Suprapubic skin (tissue), 3 donors: ENCODE data around the gene DHX15.

Experiments
- EP300 ChIP-seq: sonication (generic); formaldehyde crosslinking; IDR thresholded peaks from one replicate; pipeline ENCODE4 v1.6.1; 2017; ENCODE audit warnings: antibody characterized with exemption
- POLR2A ChIP-seq, 2 donors: fragments of 450-650 bp; IDR thresholded peaks; one replicate each; pipeline ENCODE4 v1.6.1; 2017; ENCODE audit warnings: antibody characterized with exemption in 2 of 2, mild to moderate bottlenecking in 2 of 2, moderate library complexity in 2 of 2
- TF ChIP-seq, protein P1 (sequence below), 2 donors: fragments of 200-600 bp in 1 of 2; fragments of 450-650 bp in 1 of 2; sonication (generic) in 1 of 2; IDR thresholded peaks; one replicate each; pipeline ENCODE4 v1.5.1; 2016 to 2019; ENCODE audit warnings: antibody characterized with exemption in 2 of 2, mild to moderate bottlenecking in 1 of 2, moderate library complexity in 1 of 2

DNA sequence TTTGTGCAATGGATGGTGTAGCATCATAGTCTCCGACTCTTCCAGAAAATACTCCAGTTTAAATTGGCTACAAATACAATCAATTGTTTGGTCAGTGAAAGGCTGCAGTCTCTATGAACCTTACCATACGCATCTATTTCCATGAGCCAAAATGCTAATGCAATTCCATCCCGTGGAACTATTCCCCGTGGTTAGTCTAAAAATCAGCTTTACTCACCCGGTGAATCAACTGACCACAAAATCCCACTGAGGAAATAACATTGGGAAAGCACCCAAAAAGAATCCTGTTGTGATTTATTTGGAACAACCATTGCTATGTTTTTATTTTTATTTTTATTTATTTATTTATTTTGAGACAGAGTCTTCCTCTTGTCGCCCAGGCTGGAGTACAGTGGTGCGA lies 87.1 kb downstream of the DHX15 start:
- TF ChIP-seq, protein P1, sequence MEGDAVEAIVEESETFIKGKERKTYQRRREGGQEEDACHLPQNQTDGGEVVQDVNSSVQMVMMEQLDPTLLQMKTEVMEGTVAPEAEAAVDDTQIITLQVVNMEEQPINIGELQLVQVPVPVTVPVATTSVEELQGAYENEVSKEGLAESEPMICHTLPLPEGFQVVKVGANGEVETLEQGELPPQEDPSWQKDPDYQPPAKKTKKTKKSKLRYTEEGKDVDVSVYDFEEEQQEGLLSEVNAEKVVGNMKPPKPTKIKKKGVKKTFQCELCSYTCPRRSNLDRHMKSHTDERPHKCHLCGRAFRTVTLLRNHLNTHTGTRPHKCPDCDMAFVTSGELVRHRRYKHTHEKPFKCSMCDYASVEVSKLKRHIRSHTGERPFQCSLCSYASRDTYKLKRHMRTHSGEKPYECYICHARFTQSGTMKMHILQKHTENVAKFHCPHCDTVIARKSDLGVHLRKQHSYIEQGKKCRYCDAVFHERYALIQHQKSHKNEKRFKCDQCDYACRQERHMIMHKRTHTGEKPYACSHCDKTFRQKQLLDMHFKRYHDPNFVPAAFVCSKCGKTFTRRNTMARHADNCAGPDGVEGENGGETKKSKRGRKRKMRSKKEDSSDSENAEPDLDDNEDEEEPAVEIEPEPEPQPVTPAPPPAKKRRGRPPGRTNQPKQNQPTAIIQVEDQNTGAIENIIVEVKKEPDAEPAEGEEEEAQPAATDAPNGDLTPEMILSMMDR (IDR thresholded peaks at IDR 0.05), result no peak
- no peak for TF ChIP-seq POLR2A (IDR thresholded peaks at IDR 0.05)
- no peak for TF ChIP-seq EP300
